A673 (cell line): Measurements from ENCODE around the gene AUNIP.

Experiments used
- EZH2 ChIP-seq: fragments of 200-600 bp; sonication (generic); IDR thresholded peaks from 2 replicates; pipeline ENCODE4 v1.6.1; 2017; ENCODE audit warnings: borderline replicate concordance, low read depth, mild to moderate bottlenecking, mixed read lengths, antibody characterized with exemption, low read length; ENCODE audit not compliant: poor library complexity, severe bottlenecking
- TF ChIP-seq, protein P1 (sequence below): fragments of 300-800, 200-600 bp; sonication (generic); conservative IDR thresholded peaks from 2 replicates; pipeline ENCODE4 v1.5.1; 2017; ENCODE audit warnings: low read depth, mild to moderate bottlenecking, antibody characterized with exemption, low read length, moderate library complexity, mixed read lengths

DNA sequence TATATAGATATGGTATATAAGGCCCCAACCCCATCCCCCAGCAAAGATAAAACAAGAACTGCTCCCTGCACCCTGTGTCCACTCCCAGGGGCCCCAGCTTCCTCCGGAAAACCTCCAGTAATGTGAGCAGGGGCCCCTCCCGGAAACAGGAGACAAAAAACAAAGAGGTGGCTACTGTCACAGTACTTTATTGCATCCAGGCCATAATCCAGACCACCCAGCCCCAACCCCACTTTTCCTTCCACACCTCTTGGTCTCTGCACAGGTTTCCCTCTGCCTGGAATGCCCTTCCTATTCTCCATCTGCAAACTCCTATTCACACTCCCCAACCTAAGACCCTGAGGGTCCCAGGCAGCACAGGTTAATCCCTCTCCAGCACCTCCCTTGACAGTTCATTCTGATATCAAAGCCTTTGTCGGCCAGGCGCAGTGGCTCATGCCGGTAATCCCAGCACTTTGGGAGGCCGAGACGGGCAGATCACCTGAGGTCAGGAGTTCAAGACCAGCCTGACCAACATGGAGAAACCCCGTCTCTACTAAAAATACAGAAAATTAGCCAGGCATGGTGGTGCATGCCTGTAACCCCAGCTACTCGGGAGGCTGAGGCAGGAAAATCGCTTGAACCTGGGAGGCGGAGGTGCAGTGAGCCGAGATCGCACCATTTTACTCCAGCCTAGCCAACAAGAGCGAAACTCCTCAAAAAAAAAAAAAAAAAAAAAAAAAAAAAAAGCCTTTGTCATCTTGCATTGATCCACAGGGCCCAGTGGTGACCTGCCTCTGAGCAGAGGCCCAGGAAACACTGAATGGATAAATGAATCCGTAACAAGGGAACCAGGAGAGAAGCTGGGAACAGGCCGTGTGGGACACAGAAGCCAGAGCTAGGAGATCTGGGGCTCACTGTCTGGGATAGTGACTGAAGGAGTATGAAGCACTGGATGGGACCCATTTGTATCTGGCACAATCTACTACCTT lies 2.3 kb upstream of the AUNIP start:
- TF ChIP-seq, protein P1, sequence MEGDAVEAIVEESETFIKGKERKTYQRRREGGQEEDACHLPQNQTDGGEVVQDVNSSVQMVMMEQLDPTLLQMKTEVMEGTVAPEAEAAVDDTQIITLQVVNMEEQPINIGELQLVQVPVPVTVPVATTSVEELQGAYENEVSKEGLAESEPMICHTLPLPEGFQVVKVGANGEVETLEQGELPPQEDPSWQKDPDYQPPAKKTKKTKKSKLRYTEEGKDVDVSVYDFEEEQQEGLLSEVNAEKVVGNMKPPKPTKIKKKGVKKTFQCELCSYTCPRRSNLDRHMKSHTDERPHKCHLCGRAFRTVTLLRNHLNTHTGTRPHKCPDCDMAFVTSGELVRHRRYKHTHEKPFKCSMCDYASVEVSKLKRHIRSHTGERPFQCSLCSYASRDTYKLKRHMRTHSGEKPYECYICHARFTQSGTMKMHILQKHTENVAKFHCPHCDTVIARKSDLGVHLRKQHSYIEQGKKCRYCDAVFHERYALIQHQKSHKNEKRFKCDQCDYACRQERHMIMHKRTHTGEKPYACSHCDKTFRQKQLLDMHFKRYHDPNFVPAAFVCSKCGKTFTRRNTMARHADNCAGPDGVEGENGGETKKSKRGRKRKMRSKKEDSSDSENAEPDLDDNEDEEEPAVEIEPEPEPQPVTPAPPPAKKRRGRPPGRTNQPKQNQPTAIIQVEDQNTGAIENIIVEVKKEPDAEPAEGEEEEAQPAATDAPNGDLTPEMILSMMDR, result no peak
- no peak for TF ChIP-seq EZH2
